SK-N-SH treated with all-trans-retinoic acid at 6 μM for 48 hours (cell line): ENCODE measurements around the gene BCKDHB.

Experiments used
- ATAC-seq: fragments of 200-7000 bp; cut with Tn5 transposase; 3 replicates; pipeline ENCODE4 v1.9.1; 2020; ENCODE audit warnings: mild to moderate bottlenecking, moderate library complexity
- BACH2 ChIP-seq: fragments of 250-450 bp; sonication (Bioruptor Pico); IDR thresholded peaks from 2 replicates; pipeline ENCODE4 v1.9.0; 2021; ENCODE audit warnings: mild to moderate bottlenecking, borderline replicate concordance
- CREB5 ChIP-seq: fragments of 250-450 bp; sonication (Bioruptor Pico); IDR thresholded peaks from 2 replicates; pipeline ENCODE4 v1.5.1; 2020; ENCODE audit warnings: low read depth, mild to moderate bottlenecking, moderate library complexity
- CSDC2 ChIP-seq: fragments of 250-450 bp; sonication (Bioruptor Pico); IDR thresholded peaks from 2 replicates; pipeline ENCODE4 v1.5.0; 2020; ENCODE audit warnings: mild to moderate bottlenecking, moderate library complexity
- CSRNP3 ChIP-seq: fragments of 250-450 bp; sonication (Bioruptor Pico); IDR thresholded peaks from 2 replicates; pipeline ENCODE4 v1.5.1; 2021; ENCODE audit warnings: mild to moderate bottlenecking, moderate library complexity
- ESRRG ChIP-seq: fragments of 250-450 bp; sonication (Bioruptor Pico); IDR thresholded peaks from 2 replicates; pipeline ENCODE4 v1.6.1; 2021; ENCODE audit warnings: mild to moderate bottlenecking
- GLIS3 ChIP-seq: fragments of 250-450 bp; sonication (Bioruptor Pico); IDR thresholded peaks from 2 replicates; pipeline ENCODE4 v1.5.0; 2020; ENCODE audit warnings: mild to moderate bottlenecking, moderate library complexity
- ISL1 ChIP-seq: fragments of 250-450 bp; sonication (Bioruptor Pico); IDR thresholded peaks from 2 replicates; pipeline ENCODE4 v2.1.2; 2022; ENCODE audit warnings: mild to moderate bottlenecking, moderate library complexity
- OSR1 ChIP-seq: fragments of 250-450 bp; sonication (Bioruptor Pico); IDR thresholded peaks from 2 replicates; pipeline ENCODE4 v1.8.0; 2022; ENCODE audit warnings: moderate library complexity, mild to moderate bottlenecking, inconsistent platforms
- PPARA ChIP-seq: fragments of 250-450 bp; sonication (Bioruptor Pico); IDR thresholded peaks from 2 replicates; pipeline ENCODE4 v1.5.0; 2020; ENCODE audit warnings: mild to moderate bottlenecking, borderline replicate concordance
- SNAI2 ChIP-seq: fragments of 250-450 bp; sonication (Bioruptor Pico); IDR thresholded peaks from 2 replicates; pipeline ENCODE4 v1.5.0; 2020; ENCODE audit warnings: mild to moderate bottlenecking, moderate library complexity
- TCF4 ChIP-seq: fragments of 250-450 bp; sonication (Bioruptor Pico); IDR thresholded peaks from 2 replicates; pipeline ENCODE4 v1.8.0; 2021; ENCODE audit warnings: mild to moderate bottlenecking, moderate library complexity, borderline replicate concordance
- TOX ChIP-seq: fragments of 250-450 bp; sonication (Bioruptor Pico); IDR thresholded peaks from 2 replicates; pipeline ENCODE4 v1.8.0; 2021; ENCODE audit warnings: mild to moderate bottlenecking, moderate library complexity, borderline replicate concordance
- TSHZ2 ChIP-seq: fragments of 250-450 bp; sonication (Bioruptor Pico); IDR thresholded peaks from 2 replicates; pipeline ENCODE4 v1.5.0; 2020; ENCODE audit warnings: mild to moderate bottlenecking, moderate library complexity
- ZC3H10 ChIP-seq: fragments of 250-450 bp; sonication (Bioruptor Pico); IDR thresholded peaks from 2 replicates; pipeline ENCODE4 v1.5.1; 2021; ENCODE audit warnings: mild to moderate bottlenecking, moderate library complexity
- ZFP3 ChIP-seq: fragments of 250-450 bp; sonication (Bioruptor Pico); IDR thresholded peaks from 2 replicates; pipeline ENCODE4 v1.5.0; 2020; ENCODE audit warnings: mild to moderate bottlenecking, moderate library complexity
- ZNF8 ChIP-seq: fragments of 450-650 bp; formaldehyde crosslinking; IDR thresholded peaks from 2 replicates; pipeline ENCODE4 v1.5.0; 2020; ENCODE audit warnings: mild to moderate bottlenecking, moderate library complexity
- TF ChIP-seq, protein P1 (sequence below): fragments of 250-450 bp; sonication (Bioruptor Pico); IDR thresholded peaks from 2 replicates; pipeline ENCODE4 v1.8.0; 2020; ENCODE audit warnings: mild to moderate bottlenecking, moderate library complexity, borderline replicate concordance

BCKDHB gene

GRCh38 chr6:80161434-80161833 is 55.0 kb downstream of the BCKDHB start (continued):
- no peak for TF ChIP-seq CSRNP3 (CRISPR knock-in tag)
- TF ChIP-seq, protein P1, sequence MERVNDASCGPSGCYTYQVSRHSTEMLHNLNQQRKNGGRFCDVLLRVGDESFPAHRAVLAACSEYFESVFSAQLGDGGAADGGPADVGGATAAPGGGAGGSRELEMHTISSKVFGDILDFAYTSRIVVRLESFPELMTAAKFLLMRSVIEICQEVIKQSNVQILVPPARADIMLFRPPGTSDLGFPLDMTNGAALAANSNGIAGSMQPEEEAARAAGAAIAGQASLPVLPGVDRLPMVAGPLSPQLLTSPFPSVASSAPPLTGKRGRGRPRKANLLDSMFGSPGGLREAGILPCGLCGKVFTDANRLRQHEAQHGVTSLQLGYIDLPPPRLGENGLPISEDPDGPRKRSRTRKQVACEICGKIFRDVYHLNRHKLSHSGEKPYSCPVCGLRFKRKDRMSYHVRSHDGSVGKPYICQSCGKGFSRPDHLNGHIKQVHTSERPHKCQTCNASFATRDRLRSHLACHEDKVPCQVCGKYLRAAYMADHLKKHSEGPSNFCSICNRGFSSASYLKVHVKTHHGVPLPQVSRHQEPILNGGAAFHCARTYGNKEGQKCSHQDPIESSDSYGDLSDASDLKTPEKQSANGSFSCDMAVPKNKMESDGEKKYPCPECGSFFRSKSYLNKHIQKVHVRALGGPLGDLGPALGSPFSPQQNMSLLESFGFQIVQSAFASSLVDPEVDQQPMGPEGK (CRISPR knock-in tag): no peak
- TF ChIP-seq SNAI2 (CRISPR knock-in tag): no peak
- TF ChIP-seq TSHZ2 (CRISPR knock-in tag): no peak
- TF ChIP-seq ZNF8: no peak
- TF ChIP-seq CREB5 (CRISPR knock-in tag): no peak
- no peak for TF ChIP-seq CSDC2 (CRISPR knock-in tag)

DNA sequence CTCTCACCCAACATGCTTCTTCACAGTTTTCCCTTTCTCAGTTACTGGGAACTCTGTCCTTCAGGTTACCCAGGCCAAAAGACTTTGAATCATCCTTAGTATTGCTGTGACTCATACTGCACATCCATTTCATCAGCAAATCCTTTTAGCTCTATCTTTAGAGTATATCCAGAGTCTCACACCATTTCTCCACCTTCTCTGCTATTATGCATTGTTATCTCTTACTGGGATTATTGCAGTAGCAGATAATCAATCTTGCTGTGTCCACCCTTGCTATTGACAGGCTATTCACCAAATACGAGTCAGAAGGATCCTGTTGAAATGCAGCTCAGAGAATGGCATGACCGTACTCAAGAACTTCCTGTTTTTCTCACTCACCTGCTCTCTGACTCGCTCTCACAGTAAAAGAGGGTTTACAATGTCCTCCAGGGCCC is 57.3 kb downstream of the BCKDHB start:
- ATAC-seq: peak; percentile 97
- peak; percentile 64 for TF ChIP-seq ISL1 (CRISPR knock-in tag)
- no peak for TF ChIP-seq ZC3H10
- no peak for TF ChIP-seq ESRRG
- TF ChIP-seq TSHZ2 (CRISPR knock-in tag): no peak
- TF ChIP-seq BACH2 (CRISPR knock-in tag): no peak

- TF ChIP-seq ESRRG: no peak
- TF ChIP-seq CREB5 (CRISPR knock-in tag): no peak
- TF ChIP-seq CSRNP3 (CRISPR knock-in tag): no peak
- TF ChIP-seq ZFP3 (CRISPR knock-in tag): no peak
- TF ChIP-seq TOX (CRISPR knock-in tag): no peak
- no peak for TF ChIP-seq OSR1 (CRISPR knock-in tag)
- TF ChIP-seq ZC3H10: no peak
- no peak for TF ChIP-seq CSDC2 (CRISPR knock-in tag)
- no peak for TF ChIP-seq TCF4 (CRISPR knock-in tag)
- TF ChIP-seq GLIS3 (CRISPR knock-in tag): no peak
- TF ChIP-seq PPARA: no peak
- no peak for TF ChIP-seq TSHZ2 (CRISPR knock-in tag)
- TF ChIP-seq ISL1 (CRISPR knock-in tag): no peak
- no peak for ATAC-seq
These were observed 58.7 kb downstream of the BCKDHB start for GRCh38 chr6:80165143-80165542.
